Stomach (tissue), 9 donors: ENCODE measurements around the gene TH. TPM values are rescaled to one million over a fixed set of nuclear protein-coding genes. Genes with fewer than 3 reads are reported as not detected.

Source experiments
- DNase-seq, 2 donors: peaks; one replicate each; pipeline versions ENCODE4 v3.0.0 to v3.0.0-alpha.2; 2013 to 2019
- H3K27ac ChIP-seq, 5 donors: fragments of 200-600 bp in 4 of 5; sonication (generic) in 4 of 5; one replicate each; pipeline ENCODE4 v1.5.1; 2013 to 2019; ENCODE audit warnings: mild to moderate bottlenecking in 1 of 5, moderate library complexity in 1 of 5
- H3K27me3 ChIP-seq, 3 donors: fragments of 200-600 bp; sonication (generic); one replicate each; pipeline ENCODE4 v1.5.1; 2017 to 2019; ENCODE audit warnings: mixed run types in 1 of 3
- H3K36me3 ChIP-seq, 4 donors: fragments of 200-600 bp; sonication (generic); 1 replicate in 3 of 4; 2 replicates in 1 of 4; pipeline ENCODE4 v1.5.1; 2016 to 2019
- H3K4me1 ChIP-seq, 4 donors: fragments of 200-600 bp; sonication (generic); one replicate each; pipeline ENCODE4 v1.5.1; 2016 to 2019
- H3K4me3 ChIP-seq, 4 donors: fragments of 200-600 bp; sonication (generic) in 3 of 4; one replicate each; pipeline ENCODE4 v1.5.1; 2016 to 2019; ENCODE audit warnings: mild to moderate bottlenecking in 1 of 4
- H3K9me3 ChIP-seq, 4 donors: fragments of 200-600 bp; sonication (generic); one replicate each; pipeline ENCODE4 v1.5.1; 2016 to 2019
- CTCF ChIP-seq, 7 experiments: fragments of 450-650 bp in 4 of 7; fragments of 200-600 bp in 3 of 7; sonication (generic) in 3 of 7; IDR thresholded peaks; one replicate each; pipeline ENCODE4 v1.5.1; 2016 to 2019; ENCODE audit warnings: antibody characterized with exemption in 7 of 7, control low read depth in 2 of 7, mild to moderate bottlenecking in 1 of 7
- EP300 ChIP-seq: sonication (generic); formaldehyde crosslinking; IDR thresholded peaks from one replicate; pipeline ENCODE4 v1.6.1; 2017; ENCODE audit warnings: antibody characterized with exemption
- POLR2A ChIP-seq, 4 donors: fragments of 450-650 bp; IDR thresholded peaks; one replicate each; pipeline ENCODE4 v1.6.1; 2016; ENCODE audit warnings: antibody characterized with exemption in 4 of 4, control low read depth in 2 of 4, mild to moderate bottlenecking in 1 of 4, moderate library complexity in 1 of 4
- POLR2AphosphoS5 ChIP-seq, 3 donors: sonication (generic); formaldehyde crosslinking; IDR thresholded peaks; one replicate each; pipeline ENCODE4 v1.6.1; 2016; ENCODE audit warnings: antibody characterized with exemption in 3 of 3
- WGBS, 5 donors: extraction: QIAGEN DNeasy Blood & Tissue Kit in 3 of 5; methylation state at CpG; one replicate each; pipeline versions ENCODE4 v1.1.5 to v1.1.7; 2013 to 2018; 5-methylcytosine and 5-hydroxymethylcytosine counted together
- intact Hi-C: fragments of 100-400 bp; cut with DNase I; formaldehyde crosslinking; loops from one replicate; pipeline ENCODE4 v1.15.1; 2023; ENCODE audit warnings: low total_unique reads
- polyA plus RNA-seq, 3 donors: library from polyadenylated mRNA; stranded (reverse); fragments of 200-250 nt; gene quantifications; one replicate each; pipeline ENCODE4 v1.2.3, GENCODE V29; 2013
- small RNA-seq, 4 donors: library from RNA; depleted of rRNA; stranded (forward); fragments of <200 nt; gene quantifications; one replicate each; pipeline ENCODE3, GENCODE V24; 2016
- total RNA-seq, 5 donors: library from RNA; depleted of rRNA; stranded (reverse); fragments of >200 nt; gene quantifications; one replicate each; pipeline versions ENCODE4 v1.1.0 to v1.2.3, GENCODE V29; 2014 to 2016
- donor health status: healthy with polysubstance abuse.
- donor health status: Bipolar disorder and iron deficiency.
- donor health status: healthy.

TH gene
- total and polyA plus RNA-seq, 8 donors = 0.13 to 1.7 TPM; not detected in 6

GRCh38 chr11:2116680-2117079 lies 54.9 kb downstream of the TH start:
- H3K27me3 ChIP-seq = peaks cover 0 to 21% (median 4%) of the 10 kb centered on the region in 3 donors
- intact Hi-C loops = no loop called here
- no peaks in the 10 kb centered on the region for H3K4me1 ChIP-seq
- WGBS, 5 donors = 80 to 94% (median 89%) methylated on average over 1 of the region's 1 CpG
- no peak for DNase-seq
- H3K4me3 ChIP-seq = no peak overlapping the region
- no peak overlapping the region for H3K27ac ChIP-seq
- TF ChIP-seq EP300 (no peak), POLR2A (IDR thresholded peaks at IDR 0.05) (no peak)
- no peaks in the 10 kb centered on the region for H3K36me3 ChIP-seq
- H3K9me3 ChIP-seq = peaks cover 0 to 19% (median 15%) of the 10 kb centered on the region in 4 donors

GRCh38 chr11:2115308-2115707 lies 56.3 kb downstream of the TH start:
- peaks cover 0 to 7% (median 0%) of the 10 kb centered on the region in 3 donors for H3K27me3 ChIP-seq

GRCh38 chr11:2114430-2115241 lies 57.0 kb downstream of the TH start:
- Histone ChIP-seq H3K27me3 (peaks cover 0 to 3% (median 0%) of the 10 kb centered on the region in 3 donors), H3K9me3 (peaks cover 0 to 19% (median 15%) of the 10 kb centered on the region in 4 donors), H3K4me1 (no peaks in the 10 kb centered on the region), H3K4me3 (no peak overlapping the region), H3K36me3 (no peaks in the 10 kb centered on the region), H3K27ac (no peak overlapping the region)
- intact Hi-C loops = no loop called here
- WGBS, 5 donors = 82 to 90% (median 89%) methylated on average over 17 to 32 of the region's 32 CpGs
- no peak for DNase-seq
- TF ChIP-seq CTCF (IDR thresholded peaks at IDR 0.05) = no peak
- TF ChIP-seq EP300 = no peak
- TF ChIP-seq POLR2AphosphoS5 (IDR thresholded peaks at IDR 0.05) = no peak
- TF ChIP-seq POLR2A (IDR thresholded peaks at IDR 0.05) = no peak

More at GRCh38 chr11:2115308-2115707, 56.3 kb downstream of the TH start:
- peaks cover 0 to 19% (median 15%) of the 10 kb centered on the region in 4 donors for H3K9me3 ChIP-seq
- DNase-seq = no peak
- no peaks in the 10 kb centered on the region for H3K36me3 ChIP-seq
- H3K4me1 ChIP-seq = no peaks in the 10 kb centered on the region
- intact Hi-C loops = no loop called here
- no peak overlapping the region for H3K4me3 ChIP-seq
- TF ChIP-seq POLR2A (IDR thresholded peaks at IDR 0.05) (no peak), CTCF (IDR thresholded peaks at IDR 0.05) (no peak), POLR2AphosphoS5 (IDR thresholded peaks at IDR 0.05) (no peak), EP300 (no peak)
- no peak overlapping the region for H3K27ac ChIP-seq
- WGBS, 5 donors = 88 to 99% (median 97%) methylated on average over 9 to 12 of the region's 12 CpGs

Small RNA genes within 50 kb of the gene (small RNA-seq; reads per million reads assigned to genes)
- gene MIR4686 (0 reads per million in 4 donors), gene MIR483 (0.07 to 1.5 (median 0.62) reads per million in 4 donors)

Other genes with a start within 250 kb of the TH start
- 100 to 1,000 TPM in 2 of 5 donors, 10 to 100 TPM in 3; 14.0 to 281 (median 73.8) TPM for gene MRPL23, start 224.5 kb downstream of the TH start, total RNA-seq
- 100 to 1,000 TPM; 114 to 317 (median 231) TPM for gene MRPL23, start 224.5 kb downstream of the TH start, polyA plus RNA-seq
- gene H19, start 174.0 kb downstream of the TH start, total RNA-seq = 1,000 to 10,000 TPM in 1 of 5 donors, 100 to 1,000 TPM in 1, 10 to 100 TPM in 3; 33.3 to 2,215 (median 50.9) TPM
- gene H19, start 174.0 kb downstream of the TH start, polyA plus RNA-seq = 100 to 1,000 TPM in 1 of 3 donors, 10 to 100 TPM in 2; 46.6 to 217 (median 58.0) TPM
- 100 to 1,000 TPM in 1 of 5 donors, 10 to 100 TPM in 3, 1 to 10 TPM in 1; 5.2 to 164 (median 29.2) TPM for gene IGF2, start 32.4 kb downstream of the TH start, total RNA-seq
- gene IGF2, start 32.4 kb downstream of the TH start, polyA plus RNA-seq = 1 to 10 TPM; 3.8 to 9.6 (median 5.2) TPM
- gene INS, start 10.6 kb downstream of the TH start, total RNA-seq = not detected
- 10 to 100 TPM in 1 of 3 donors, 1 to 10 TPM in 1, not detected in 1; 7.2 to 37.6 TPM for gene INS, start 10.6 kb downstream of the TH start, polyA plus RNA-seq
- gene ASCL2, start 98.8 kb upstream of the TH start, total RNA-seq = 1 to 10 TPM in 1 of 5 donors, not detected in 4; 2.6 TPM
- 1 to 10 TPM in 2 of 3 donors, under 1 TPM in 1; 0.81 to 6.3 (median 1.8) TPM for gene ASCL2, start 98.8 kb upstream of the TH start, polyA plus RNA-seq
- gene C11orf21, start 130.1 kb upstream of the TH start, total RNA-seq = 1 to 10 TPM in 1 of 5 donors, under 1 TPM in 2, not detected in 2; 0.72 to 1.3 (median 0.92) TPM
- gene C11orf21, start 130.1 kb upstream of the TH start, polyA plus RNA-seq = 1 to 10 TPM in 1 of 3 donors, under 1 TPM in 2; 0.61 to 1.8 (median 0.63) TPM
- 1 to 10 TPM in 1 of 5 donors, not detected in 4; 1.5 TPM for gene TSPAN32, start 130.2 kb upstream of the TH start, total RNA-seq
- 1 to 10 TPM; 1.1 to 9.0 (median 3.1) TPM for gene TSPAN32, start 130.2 kb upstream of the TH start, polyA plus RNA-seq
- gene CD81, start 205.5 kb upstream of the TH start, total RNA-seq = 100 to 1,000 TPM; 218 to 263 (median 227) TPM
- 100 to 1,000 TPM in 2 of 3 donors, 10 to 100 TPM in 1; 95.0 to 327 (median 120) TPM for gene CD81, start 205.5 kb upstream of the TH start, polyA plus RNA-seq
- 100 to 1,000 TPM in 1 of 5 donors, 10 to 100 TPM in 3, 1 to 10 TPM in 1; 9.4 to 147 (median 44.2) TPM for gene TSSC4, start 228.9 kb upstream of the TH start, total RNA-seq
- gene TSSC4, start 228.9 kb upstream of the TH start, polyA plus RNA-seq = 10 to 100 TPM; 51.5 to 65.3 (median 54.9) TPM